Myometrial cell (primary cell): Measurements from ENCODE around the gene SRRT. TPM values are rescaled to one million over a fixed set of nuclear protein-coding genes. Genes with fewer than 3 reads are reported as not detected.

Experiments
- total RNA-seq: library from RNA; depleted of rRNA; stranded (reverse); fragments of >200 nt; gene quantifications from 2 replicates; pipeline ENCODE4 v1.2.3, GENCODE V29; 2015

The SRRT gene, protein sequence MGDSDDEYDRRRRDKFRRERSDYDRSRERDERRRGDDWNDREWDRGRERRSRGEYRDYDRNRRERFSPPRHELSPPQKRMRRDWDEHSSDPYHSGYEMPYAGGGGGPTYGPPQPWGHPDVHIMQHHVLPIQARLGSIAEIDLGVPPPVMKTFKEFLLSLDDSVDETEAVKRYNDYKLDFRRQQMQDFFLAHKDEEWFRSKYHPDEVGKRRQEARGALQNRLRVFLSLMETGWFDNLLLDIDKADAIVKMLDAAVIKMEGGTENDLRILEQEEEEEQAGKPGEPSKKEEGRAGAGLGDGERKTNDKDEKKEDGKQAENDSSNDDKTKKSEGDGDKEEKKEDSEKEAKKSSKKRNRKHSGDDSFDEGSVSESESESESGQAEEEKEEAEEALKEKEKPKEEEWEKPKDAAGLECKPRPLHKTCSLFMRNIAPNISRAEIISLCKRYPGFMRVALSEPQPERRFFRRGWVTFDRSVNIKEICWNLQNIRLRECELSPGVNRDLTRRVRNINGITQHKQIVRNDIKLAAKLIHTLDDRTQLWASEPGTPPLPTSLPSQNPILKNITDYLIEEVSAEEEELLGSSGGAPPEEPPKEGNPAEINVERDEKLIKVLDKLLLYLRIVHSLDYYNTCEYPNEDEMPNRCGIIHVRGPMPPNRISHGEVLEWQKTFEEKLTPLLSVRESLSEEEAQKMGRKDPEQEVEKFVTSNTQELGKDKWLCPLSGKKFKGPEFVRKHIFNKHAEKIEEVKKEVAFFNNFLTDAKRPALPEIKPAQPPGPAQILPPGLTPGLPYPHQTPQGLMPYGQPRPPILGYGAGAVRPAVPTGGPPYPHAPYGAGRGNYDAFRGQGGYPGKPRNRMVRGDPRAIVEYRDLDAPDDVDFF
- 60.1 and 105 TPM in 2 replicates for total RNA-seq

DNA sequence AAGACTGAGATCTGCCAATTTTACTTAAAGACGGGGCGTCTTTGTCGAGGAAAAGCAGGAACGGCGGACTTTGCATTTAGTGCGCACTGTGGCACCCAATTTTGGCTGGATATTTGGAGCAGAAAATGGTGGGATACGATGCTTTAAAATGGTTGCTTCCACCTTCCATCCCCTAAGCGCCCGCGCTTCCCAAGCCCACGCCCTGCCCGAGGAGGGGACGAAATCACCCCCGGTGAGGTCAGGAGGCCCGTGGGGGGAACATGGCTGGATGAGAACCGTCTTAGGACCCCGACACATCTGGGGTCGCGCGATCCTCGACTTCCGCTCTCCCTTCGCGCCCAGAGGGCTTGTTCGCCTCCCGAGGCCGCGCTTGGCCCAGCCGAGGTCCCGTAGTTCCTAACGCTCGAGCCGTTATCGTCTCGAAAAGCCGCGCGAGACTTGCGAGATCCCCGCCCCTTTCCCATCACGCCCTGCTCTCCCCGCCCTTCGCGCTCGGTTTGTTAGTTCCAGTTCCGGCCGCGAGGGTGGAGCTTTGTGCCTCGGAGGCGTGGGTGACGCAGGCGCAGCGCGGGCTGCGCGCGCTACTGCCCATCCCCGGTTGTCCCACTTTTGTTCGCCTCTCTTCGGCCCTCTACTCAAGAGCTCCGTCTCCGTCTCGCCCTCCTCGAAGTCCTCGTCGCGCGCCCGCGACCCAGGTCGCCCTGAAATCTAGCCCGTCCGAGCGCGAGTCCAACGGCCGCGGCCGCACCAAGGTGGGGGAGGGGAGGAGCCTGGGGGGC is at the start of gene SRRT:
SRRT (plus strand) TSS at position 527 of the 779 bp plus-strand sequence. CDS start 488 bp downstream, outside the sequence.

DNA sequence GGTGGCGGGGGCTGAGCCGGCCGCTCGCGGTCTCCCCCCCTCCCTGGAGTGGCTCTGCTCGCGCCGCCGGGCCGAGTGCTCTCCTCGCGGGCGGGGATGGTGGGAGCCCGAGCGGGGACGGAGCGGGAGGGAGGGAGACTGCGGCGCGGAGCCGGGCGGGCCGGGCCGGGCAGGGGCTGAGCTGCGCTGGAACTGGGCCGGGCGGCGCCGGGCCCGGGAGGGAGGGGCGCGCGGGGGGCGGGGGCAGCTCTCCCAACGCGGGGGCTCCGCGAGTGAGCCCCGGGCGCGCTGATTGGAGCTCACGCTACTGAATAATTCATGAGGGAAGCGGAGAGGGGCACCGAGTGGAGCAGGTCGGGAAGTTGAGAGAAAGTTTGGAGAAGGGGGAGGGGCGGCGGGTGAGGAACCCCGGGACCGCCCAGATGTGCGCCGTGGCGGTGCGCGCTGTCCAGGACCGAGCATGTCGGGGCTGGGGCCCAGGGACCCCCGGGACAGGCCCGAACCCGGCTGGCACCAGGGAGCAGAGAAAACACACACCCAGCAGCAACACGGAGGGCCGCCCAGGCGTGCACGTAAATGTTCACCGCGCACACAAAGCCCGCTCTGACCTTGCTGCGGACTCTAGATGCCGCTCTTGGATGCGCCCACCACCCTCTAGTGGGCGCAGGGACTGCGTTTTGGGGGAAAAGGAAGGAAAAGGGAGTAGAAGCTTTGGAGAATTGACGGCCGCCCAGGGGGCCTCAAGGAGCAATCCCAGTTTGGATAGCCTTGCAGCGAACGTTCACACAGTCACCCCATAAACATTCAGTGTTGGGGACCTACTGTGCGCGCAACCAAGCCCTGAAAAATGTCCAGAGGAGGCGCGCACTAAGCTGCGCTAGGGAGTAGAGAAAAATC is 47.3 kb upstream of the SRRT start, which contains the start of gene EPHB4:
EPHB4 (minus strand) TSS at position 194 of the 897 bp plus-strand sequence. CDS start 493 bp downstream, outside the sequence.

DNA sequence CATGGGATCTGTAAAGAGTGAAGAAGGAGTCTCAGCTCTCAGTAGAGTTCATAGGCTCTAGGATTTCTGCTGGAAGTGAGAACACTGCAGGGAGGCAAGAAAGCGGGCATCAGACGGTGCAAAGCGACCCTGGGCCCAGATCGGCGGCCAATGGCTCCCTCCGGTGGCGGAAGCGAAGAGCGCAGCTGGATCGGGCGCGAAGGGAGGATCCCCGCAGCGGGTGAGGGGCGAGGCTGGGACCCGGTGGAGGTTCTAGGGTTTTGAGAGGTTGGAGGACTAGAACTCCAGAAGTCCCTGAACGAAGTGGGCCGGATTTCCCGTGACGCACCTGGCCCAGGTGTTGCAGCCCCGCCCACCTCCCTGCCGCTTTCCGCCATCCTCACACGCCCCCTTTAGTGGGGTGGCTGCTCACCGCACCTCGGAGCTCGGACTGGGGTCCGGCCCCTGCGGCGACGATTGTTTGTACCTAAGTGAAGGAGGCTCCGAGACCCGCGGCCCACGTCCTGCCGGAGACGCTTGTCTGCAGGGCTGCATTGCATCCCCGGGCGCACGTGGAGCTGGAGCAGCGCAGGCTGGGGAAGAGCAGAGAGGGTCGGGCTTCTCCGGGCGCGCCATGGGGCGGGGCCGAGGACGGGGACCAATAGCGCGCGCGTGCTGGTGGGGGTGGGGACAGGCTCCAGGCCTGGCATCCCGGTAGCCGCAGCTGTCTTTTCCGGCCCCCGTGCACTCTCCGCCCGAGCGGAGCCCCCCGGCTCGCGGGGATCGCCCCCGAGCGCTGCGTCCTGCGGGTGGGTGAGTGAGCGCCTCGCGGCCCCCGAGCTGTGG is 22.6 kb upstream of the SRRT start, which contains the start of gene SLC12A9:
SLC12A9 (plus strand) TSS at position 666 of the 825 bp plus-strand sequence. CDS start 1,485 bp downstream, outside the sequence.

DNA sequence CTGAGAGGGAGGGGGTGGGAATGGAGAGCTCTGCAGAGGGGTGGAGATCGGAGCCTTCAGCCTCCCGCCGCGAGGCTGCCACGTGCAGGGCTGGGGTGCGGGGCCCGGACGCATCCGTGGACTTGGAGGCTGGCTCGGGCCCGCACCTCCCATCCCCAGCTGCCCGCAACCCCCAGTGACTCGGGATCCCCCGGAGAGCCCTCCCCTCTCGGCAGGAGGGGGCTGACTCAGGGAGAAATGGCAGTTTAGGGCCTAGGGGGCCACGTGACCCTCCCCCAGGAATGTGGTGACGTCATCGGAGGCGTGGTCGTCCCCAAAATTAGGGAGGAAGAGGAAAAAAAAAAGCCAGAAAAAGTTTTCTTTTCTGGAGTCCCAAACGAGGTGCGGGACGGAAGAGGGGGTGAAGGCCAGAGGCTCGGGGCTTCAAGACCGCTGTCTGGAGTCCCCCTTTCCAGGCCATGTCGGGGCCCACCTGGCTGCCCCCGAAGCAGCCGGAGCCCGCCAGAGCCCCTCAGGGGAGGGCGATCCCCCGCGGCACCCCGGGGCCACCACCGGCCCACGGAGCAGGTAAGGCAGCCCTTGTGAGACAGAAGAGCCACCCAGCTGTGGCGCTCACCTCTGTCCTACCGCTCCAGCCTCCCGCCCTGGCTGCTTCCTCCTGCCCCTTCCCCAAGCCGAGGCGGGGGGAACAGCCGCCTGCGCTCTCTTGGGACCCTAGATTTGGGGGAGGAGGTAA is 7.7 kb upstream of the SRRT start, which contains the start of gene TRIP6:
TRIP6 (plus strand) TSS at position 348 of the 736 bp plus-strand sequence; CDS start at position 459, 111 bp downstream.

DNA sequence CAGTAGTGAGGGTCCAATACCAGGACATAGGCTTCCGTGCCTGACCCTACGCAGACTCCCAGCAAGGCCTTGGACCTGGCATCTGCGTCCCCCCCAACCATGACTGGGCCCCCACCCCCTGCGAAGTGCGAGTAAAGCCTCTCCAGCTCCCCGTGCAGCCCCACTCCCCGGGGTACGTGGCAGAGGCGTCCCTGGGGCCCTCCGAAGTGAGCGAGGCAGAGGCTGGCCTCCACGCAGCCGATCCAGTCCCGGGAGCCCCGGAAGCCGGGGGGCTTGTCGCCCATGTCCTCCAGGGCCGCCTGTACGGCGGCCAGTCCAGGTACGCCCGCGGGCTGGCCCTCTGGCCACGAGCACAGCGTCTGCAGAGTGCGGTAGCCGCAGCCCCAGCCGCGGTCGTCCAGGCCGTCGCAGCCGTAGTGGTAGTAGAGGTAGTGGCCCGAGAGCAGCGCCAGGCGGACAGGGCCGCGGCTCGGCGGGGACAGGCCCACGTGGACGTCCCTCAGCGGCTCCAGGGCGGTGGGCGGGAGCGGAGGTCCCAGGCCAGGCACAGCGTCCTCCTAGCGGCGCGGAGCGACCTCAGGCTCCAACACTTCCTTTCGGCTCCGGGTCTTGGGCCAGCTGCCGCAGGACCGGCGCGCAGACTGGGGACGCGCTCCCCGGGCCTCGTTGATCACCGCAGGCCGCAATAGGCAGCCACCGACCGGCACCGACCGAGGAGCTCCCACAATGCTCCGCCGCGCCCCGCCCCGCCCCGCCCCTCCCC is 14.3 kb downstream of the SRRT start, which contains the start of gene UFSP1:
UFSP1 (minus strand) TSS at position 728 of the 763 bp plus-strand sequence; CDS start at position 284, 444 bp downstream.

DNA sequence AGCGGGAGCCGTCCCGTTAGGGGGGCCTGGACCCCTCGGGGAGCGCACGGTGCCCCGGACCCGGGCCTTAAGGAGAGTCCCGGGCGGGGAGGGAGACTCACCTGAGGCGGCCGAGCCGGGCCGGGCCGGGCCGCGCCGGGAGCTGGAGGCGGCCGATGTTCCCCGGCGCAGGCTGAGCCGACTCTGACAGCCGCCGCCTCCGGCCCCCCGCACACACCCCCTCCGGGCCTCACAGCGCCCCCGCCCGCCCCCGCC is 20.7 kb downstream of the SRRT start, which contains the start of gene ACHE:
ACHE (minus strand) TSS at position 188 of the 255 bp plus-strand sequence. CDS start 1,656 bp downstream, outside the sequence.

Other genes with a start within 250 kb of the SRRT start
- gene TFR2, start 233.6 kb upstream of the SRRT start, total RNA-seq = 0.35 TPM in 1 of 2 replicates, not detected in the other
- gene ACTL6B, start 218.7 kb upstream of the SRRT start, total RNA-seq = not detected in 2 replicates
- gene GNB2, start 201.4 kb upstream of the SRRT start, total RNA-seq = 294 and 391 TPM in 2 replicates
- 10.1 TPM in 2 replicates for gene GIGYF1, start 180.9 kb upstream of the SRRT start, total RNA-seq
- gene POP7, start 169.0 kb upstream of the SRRT start, total RNA-seq = 43.2 and 51.6 TPM in 2 replicates
- gene EPO, start 154.6 kb upstream of the SRRT start, total RNA-seq = not detected in 2 replicates
- gene ZAN, start 141.5 kb upstream of the SRRT start, total RNA-seq = not detected in 2 replicates
- gene EPHB4, start 47.6 kb upstream of the SRRT start, total RNA-seq = 33.1 and 53.0 TPM in 2 replicates
- gene SLC12A9, start 22.4 kb upstream of the SRRT start, total RNA-seq = 17.2 and 25.7 TPM in 2 replicates
- gene TRIP6, start 7.7 kb upstream of the SRRT start, total RNA-seq = 140 and 172 TPM in 2 replicates
- 11.2 and 14.7 TPM in 2 replicates for gene UFSP1, start 14.6 kb downstream of the SRRT start, total RNA-seq
- not detected in 2 replicates for gene ACHE, start 20.8 kb downstream of the SRRT start, total RNA-seq
- not detected in 2 replicates for gene MUC3A, start 74.4 kb downstream of the SRRT start, total RNA-seq
- gene MUC12, start 94.5 kb downstream of the SRRT start, total RNA-seq = 5.5 and 11.2 TPM in 2 replicates
- gene MUC17, start 145.0 kb downstream of the SRRT start, total RNA-seq = not detected in 2 replicates
- gene TRIM56, start 210.4 kb downstream of the SRRT start, total RNA-seq = 9.2 and 11.2 TPM in 2 replicates